GM19397 (cell line): Measurements from ENCODE around the gene SUCLG2.

ENCODE experiments used
- ATAC-seq: cut with Tn5 transposase; IDR thresholded peaks from one replicate; pipeline ENCODE4 v1.9.1; 2021; ENCODE audit warnings: mild to moderate bottlenecking, moderate library complexity; ENCODE audit not compliant: unreplicated experiment

The SUCLG2 gene

GRCh38 chr3:67329358-67329757, 325.1 kb downstream of the SUCLG2 start:
- ATAC-seq, result no peak

GRCh38 chr3:67327582-67327981, 326.8 kb downstream of the SUCLG2 start:
- ATAC-seq, result no peak

- ATAC-seq, result no peak
Observed at GRCh38 chr3:67325231-67325630, 329.2 kb downstream of the SUCLG2 start.
